Measurements from ENCODE around the gene S100A5.
"Not testable (repeated sequence)": the region's sequence is repeated elsewhere in the genome, so short reads cannot be mapped to it uniquely, and the experiment has no call there.

The S100A5 gene

GRCh38 chr1:153578936-153579335, 38.2 kb upstream of the S100A5 start:
- TF ChIP-seq, protein P1, sequence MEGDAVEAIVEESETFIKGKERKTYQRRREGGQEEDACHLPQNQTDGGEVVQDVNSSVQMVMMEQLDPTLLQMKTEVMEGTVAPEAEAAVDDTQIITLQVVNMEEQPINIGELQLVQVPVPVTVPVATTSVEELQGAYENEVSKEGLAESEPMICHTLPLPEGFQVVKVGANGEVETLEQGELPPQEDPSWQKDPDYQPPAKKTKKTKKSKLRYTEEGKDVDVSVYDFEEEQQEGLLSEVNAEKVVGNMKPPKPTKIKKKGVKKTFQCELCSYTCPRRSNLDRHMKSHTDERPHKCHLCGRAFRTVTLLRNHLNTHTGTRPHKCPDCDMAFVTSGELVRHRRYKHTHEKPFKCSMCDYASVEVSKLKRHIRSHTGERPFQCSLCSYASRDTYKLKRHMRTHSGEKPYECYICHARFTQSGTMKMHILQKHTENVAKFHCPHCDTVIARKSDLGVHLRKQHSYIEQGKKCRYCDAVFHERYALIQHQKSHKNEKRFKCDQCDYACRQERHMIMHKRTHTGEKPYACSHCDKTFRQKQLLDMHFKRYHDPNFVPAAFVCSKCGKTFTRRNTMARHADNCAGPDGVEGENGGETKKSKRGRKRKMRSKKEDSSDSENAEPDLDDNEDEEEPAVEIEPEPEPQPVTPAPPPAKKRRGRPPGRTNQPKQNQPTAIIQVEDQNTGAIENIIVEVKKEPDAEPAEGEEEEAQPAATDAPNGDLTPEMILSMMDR (IDR thresholded peaks at IDR 0.05; ENCODE audit: borderline replicate concordance, insufficient read depth, low read depth, low read length): no peak
- H3K4me3 ChIP-seq (ENCODE audit: low read depth, low read length): no peak overlapping the region

GRCh38 chr1:153578490-153578889, 37.8 kb upstream of the S100A5 start:
- TF ChIP-seq, protein P1 (IDR thresholded peaks at IDR 0.05; ENCODE audit: borderline replicate concordance, insufficient read depth, low read depth, low read length): no peak

GRCh38 chr1:153577624-153578051, 36.9 kb upstream of the S100A5 start:
- TF ChIP-seq, protein P1 (IDR thresholded peaks at IDR 0.05; ENCODE audit: borderline replicate concordance, insufficient read depth, low read depth, low read length): no peak
- no peak overlapping the region for H3K4me3 ChIP-seq (ENCODE audit: low read depth, low read length)

More at GRCh38 chr1:153578490-153578889, 37.8 kb upstream of the S100A5 start:
- H3K4me3 ChIP-seq (ENCODE audit: low read depth, low read length): no peak overlapping the region

- H3K4me3 ChIP-seq (ENCODE audit: low read depth, low read length): no peak overlapping the region
- TF ChIP-seq, protein P1 (IDR thresholded peaks at IDR 0.05; ENCODE audit: borderline replicate concordance, insufficient read depth, low read depth, low read length): no peak
These were observed 36.4 kb upstream of the S100A5 start for GRCh38 chr1:153577138-153577537.

- not testable (repeated sequence) for H3K4me3 ChIP-seq (ENCODE audit: low read depth, low read length)
These were observed 34.8 kb upstream of the S100A5 start for GRCh38 chr1:153575497-153575896.

GRCh38 chr1:153575081-153575491, 34.4 kb upstream of the S100A5 start:
- H3K4me3 ChIP-seq (ENCODE audit: low read depth, low read length): not testable (repeated sequence)

DNA sequence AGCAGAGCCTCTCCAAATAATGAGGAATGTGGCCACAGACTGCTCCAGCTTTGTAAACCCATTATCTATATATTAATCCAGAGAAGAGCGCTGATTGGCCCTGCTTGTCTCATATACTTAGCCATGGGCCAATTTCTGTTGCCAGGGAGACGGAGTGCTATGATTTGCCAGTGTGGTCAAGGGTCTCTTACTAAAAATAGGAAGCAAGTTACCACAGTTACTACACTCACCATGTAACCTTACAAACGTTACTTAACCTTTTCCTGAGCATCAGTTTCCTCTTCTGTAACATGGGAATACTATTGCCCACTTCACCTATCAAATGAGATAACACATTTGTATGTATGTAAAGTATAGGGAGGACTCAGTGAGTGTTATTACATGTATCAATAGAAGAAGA, 32.6 kb upstream of the S100A5 start:
- TF ChIP-seq, protein P1 (IDR thresholded peaks at IDR 0.05; ENCODE audit: borderline replicate concordance, insufficient read depth, low read depth, low read length): no peak
- no peak overlapping the region for H3K4me3 ChIP-seq (ENCODE audit: low read depth, low read length)

DNA sequence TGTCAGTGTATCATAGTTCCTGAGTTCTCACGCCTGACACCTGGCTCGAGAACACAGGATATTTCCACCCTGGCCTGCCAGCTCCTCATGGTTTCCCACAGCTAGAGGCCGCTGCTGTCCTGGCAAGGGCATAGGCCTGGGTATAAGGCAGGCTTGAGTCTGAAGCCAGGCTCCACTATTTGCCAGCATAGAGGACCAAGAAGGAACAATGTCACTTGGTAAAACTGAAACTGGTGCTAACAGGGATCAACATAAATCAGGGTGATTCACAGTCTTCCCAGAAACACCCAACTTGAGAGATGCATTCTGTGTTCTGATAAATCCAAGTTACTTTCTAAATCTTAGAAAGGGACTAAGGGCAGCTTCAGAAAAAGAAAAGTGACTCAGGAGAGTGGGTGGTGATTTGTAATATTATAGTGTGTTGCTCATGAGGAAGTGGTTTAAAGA, 31.9 kb upstream of the S100A5 start:
- TF ChIP-seq, protein P1 (IDR thresholded peaks at IDR 0.05; ENCODE audit: borderline replicate concordance, insufficient read depth, low read depth, low read length): peak; percentile 84
- no peak overlapping the region for H3K4me3 ChIP-seq (ENCODE audit: low read depth, low read length)

Data from GM12875 (cell line).